HG03520 (cell line): ENCODE measurements around the gene CCHCR1.

Experiments
- ATAC-seq: cut with Tn5 transposase; IDR thresholded peaks from one replicate; pipeline ENCODE4 v1.9.1; 2021; ENCODE audit warnings: mild to moderate bottlenecking, moderate library complexity; ENCODE audit not compliant: unreplicated experiment

The CCHCR1 gene

DNA sequence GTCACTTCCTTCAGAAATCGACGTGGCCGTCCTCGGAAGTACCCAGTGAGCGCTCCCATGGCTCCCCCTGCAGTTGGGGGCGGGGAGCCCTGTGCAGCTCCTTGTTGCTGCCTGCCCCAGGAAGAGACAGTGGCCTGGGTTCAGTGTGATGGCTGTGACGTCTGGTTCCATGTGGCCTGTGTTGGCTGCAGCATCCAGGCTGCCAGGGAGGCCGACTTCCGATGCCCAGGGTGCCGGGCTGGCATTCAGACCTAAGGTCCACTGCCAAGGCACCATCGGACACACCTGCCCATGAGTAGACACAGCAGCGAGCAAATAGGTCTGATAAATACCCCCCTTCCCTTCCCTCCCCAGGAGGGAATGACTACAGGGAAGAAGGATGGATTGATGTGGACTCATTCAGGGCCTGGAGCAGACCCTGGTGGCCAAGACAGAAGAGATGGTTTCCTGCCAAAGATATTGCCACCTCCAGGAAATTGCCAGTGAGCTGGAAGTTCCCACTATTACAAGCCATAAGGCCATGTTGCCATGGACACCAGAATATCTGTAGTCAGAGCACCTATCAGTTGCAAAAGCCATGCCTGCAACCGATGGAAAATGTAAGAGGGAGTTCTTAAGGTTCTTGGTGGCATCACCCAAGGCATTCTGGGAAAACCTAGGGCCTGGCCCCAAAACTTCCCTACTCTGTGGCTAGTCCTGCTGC lies 5.0 kb upstream of the CCHCR1 start:
- no peak for ATAC-seq

- ATAC-seq, result no peak
These were observed 3.9 kb upstream of the CCHCR1 start for GRCh38 chr6:31161216-31162126.

DNA sequence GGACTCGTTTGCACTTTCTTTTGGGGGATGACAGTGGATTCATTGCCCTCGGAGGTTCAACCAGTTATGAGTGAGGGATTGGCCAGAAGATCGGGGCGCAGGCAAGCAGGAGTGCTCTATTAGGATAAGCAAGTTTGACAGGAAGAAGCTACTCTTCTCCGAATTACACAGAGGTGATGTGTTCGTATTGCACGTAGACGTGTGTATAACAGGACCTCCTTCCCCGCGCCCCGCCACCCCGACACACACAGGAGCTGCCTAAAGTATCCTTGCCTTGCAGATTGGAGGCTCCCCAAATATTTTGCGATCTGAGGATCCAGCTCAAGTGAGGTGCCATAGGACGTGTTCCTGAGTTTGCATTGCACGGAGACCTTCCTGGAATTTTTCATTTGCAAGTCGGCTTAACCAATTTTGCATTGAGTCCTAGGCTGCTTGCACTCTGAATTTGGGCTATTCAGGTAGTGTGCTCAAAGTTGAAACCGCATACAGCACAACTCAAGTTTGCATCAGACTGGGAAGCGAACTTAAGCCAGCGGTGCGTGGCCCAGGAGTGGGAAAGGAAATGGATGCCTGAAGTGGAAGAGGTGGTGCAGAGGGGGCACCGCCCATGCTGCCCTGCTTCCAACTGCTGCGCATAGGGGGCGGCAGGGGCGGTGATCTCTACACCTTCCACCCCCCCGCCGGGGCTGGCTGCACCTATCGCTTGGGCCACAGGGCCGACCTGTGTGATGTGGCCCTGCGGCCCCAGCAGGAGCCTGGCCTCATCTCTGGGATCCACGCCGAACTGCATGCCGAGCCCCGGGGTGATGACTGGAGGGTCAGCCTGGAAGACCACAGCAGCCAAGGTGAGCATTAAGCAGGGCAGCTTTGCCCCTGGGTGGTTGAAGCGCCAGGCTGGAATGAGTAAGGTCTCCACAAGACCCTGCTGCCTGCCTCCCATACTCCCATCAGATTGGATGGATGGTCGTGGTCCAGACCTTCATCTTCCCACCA lies 1.6 kb upstream of the CCHCR1 start:
- no peak for ATAC-seq

- peak; percentile 87 for ATAC-seq
These were observed 699 bp upstream of the CCHCR1 start, which contains the start of gene TCF19 for GRCh38 chr6:31158140-31158862. Gene TCF19 (plus strand): TSS chr6:31158589. CDS start chr6:31159470, 881 bp downstream.

DNA sequence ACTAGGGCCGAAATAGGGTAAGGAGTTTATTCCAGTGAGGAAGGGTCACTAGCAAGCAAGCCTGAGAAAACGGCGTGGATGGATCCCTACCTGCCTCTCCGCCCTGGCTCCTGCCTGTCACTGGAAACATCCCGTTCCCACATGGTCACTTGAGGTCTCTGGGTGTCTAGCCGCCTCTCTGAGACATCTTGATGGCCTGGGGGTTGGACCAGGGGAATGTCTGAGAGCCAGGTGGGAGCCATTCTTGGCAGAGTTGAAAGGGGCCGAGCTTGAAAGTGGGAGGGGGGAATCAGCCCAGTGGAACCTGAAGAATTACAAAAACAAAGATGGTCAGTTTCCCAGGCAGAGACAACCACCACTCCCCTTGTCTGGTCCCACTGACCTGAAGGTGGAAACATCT lies 961 bp downstream of the CCHCR1 start:
- ATAC-seq, result no peak

- no peak for ATAC-seq
These were observed 3.2 kb downstream of the CCHCR1 start for GRCh38 chr6:31154436-31154835.

DNA sequence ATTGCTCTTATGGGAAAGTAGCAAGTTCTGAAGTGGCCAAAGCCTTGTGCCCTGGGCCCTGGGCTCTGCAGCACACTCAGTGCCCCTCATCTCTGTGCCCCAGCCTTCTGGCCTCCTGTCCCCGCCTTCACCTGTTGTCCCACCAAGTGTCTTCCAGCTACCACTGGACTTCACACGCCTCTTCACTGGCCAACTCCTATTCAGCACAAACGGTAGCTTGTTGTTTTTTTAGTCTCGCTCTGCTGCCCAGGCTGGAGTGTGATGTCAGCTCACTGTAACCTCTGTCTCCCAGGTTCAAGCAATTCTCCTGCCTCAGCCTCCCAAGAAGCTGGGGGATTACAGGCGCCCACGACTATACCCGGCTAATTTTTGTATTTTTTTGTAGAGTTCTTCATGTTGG lies 4.8 kb downstream of the CCHCR1 start:
- no peak for ATAC-seq

DNA sequence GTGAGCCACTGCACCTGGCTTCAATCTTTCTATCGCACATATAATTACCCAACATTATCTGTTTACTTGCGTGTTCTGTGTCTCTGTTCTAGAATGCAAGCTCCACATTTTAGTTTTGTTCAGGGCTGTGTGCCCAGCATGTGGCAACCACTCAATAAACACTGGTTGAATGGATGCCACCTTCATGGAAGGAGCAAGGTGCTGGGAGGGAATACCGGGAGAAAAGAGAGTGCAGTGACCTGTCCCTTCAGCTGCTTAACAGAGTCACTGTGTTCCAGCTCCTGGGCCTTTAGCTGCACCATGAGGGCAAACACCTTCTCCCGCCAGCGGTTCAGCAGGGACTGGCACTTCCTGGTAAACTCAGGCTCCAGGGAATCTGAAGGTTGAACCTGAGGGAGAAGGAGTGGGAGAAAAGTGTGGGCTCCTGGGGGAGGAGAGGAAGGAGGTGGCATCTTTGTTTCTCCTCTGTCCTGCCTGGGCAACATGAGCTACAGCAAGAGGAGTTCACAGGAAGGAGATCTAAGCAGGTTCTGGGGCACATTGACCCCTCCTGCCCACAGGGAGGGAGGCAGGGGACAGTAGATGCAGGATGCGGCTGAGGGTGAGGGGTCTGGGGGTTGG lies 7.7 kb downstream of the CCHCR1 start:
- ATAC-seq, result no peak

DNA sequence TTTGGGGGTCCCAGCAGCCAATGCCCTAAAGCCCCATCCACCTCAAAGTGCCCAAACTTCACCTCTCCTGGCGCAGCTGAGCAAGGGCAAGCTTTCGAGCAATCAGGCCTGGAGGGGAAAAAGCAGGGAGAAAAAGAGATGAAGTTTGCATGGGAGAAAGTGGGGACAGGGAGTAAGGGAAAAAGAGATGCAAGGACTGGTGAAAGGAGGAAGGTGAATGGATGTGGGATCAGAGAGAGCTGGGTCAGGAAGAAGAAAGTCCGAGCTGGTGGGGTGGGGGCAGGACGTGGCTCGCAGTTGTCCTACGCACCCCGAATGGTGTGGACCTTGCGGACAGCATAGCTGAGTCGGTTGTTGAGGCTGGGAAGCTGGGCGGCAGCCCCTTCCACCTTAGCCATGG lies 12.2 kb downstream of the CCHCR1 start:
- no peak for ATAC-seq

DNA sequence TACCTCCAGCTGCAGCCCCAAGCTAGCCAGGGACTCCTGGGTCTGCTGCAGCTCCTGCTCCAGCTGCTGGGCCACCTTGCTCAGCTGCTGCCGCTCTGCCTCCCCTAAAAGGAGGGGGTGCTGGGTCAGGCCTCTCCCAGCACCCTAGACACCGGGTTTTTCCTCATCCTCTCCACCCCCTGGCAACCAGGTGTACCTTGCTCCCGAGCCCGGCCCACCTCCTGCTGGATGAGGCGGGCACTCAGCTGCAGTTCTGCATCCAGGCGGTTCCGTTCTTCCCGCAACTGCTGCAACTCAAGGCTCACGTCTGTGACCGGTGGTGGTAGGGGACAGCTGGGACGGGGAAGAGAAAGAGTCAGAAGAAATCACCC lies 12.6 kb downstream of the CCHCR1 start:
- ATAC-seq, result no peak

DNA sequence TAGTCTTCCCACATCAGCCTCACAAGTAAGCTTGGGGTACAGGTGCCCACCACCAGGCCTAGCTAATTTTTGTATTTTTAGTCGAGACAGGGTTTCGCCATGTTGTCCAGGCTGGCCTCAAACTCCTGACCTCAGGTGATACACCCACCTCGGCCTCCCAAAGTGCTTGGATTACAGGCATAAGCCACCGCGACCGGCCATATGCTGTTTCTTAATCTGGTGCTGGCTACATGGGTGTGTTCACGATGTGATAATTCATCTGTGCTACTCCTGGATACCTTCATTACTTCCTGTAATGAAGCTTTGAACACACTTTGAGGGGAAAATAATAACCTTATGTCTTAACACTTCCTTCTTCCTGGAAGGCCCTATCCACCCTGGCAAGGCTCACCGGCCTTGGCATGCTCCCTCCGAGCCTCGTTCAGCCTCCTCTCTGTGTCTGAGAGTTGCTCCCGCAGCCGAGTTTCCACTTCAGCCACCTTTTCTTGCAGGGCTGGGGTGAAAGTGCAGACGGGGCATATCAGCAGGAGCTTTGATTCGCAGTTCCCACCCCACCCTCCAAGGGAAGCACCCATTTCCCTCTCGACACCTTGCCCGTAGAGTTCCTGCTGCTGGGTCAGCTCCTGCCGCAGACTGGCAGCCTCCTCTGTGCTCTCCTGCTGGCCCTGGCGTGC lies 13.2 kb downstream of the CCHCR1 start:
- no peak for ATAC-seq

- no peak for ATAC-seq
These were observed 14.5 kb downstream of the CCHCR1 start for GRCh38 chr6:31143148-31143547.

DNA sequence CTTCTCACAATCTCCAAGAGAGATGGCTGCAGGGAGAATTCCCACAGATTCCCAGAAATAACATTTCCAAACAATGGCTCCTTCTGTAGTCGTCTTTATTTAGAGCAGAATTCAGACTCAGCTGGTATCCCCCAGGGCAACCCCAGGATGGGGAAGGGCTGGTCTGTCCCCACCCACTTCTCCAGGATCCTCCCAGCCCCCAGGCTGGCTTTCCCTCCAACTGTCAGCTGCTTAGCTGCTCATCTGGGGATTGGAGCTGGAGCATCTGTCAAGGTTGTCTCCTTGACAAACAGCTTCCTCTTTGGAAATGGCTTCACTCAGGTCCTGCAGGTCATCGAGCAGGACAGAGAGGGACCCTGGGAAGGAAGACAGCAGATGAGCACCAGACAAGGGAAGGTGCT lies 15.2 kb downstream of the CCHCR1 start:
- no peak for ATAC-seq

- no peak for ATAC-seq
These were observed 17.0 kb downstream of the CCHCR1 start for GRCh38 chr6:31140643-31141042.

GRCh38 chr6:31139599-31139998 lies 18.0 kb downstream of the CCHCR1 start:
- no peak for ATAC-seq

GRCh38 chr6:31138982-31139381 lies 18.6 kb downstream of the CCHCR1 start, which contains the start of gene PSORS1C2:
Gene PSORS1C2 (minus strand): TSS chr6:31139066. CDS start chr6:31139026, 40 bp downstream.
- no peak for ATAC-seq

DNA sequence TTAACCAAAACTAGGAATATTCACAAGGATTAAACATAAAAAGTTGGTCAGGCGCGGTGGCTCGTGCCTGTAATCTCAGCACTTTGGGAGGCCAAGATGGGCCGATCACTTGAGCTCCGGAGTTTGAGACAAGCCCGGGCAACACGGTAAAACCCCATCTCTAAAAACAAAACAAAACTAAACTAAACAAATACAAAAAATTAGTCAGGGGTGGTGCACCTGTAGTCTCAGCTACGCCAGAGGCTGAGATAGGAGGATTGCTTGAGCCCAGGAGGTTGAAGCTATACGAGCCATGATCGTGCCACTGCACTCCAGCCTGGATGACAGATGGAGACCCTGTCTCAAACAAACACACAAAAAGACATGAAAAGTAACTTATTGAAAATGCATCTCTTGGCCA lies 21.9 kb downstream of the CCHCR1 start:
- ATAC-seq, result no peak

DNA sequence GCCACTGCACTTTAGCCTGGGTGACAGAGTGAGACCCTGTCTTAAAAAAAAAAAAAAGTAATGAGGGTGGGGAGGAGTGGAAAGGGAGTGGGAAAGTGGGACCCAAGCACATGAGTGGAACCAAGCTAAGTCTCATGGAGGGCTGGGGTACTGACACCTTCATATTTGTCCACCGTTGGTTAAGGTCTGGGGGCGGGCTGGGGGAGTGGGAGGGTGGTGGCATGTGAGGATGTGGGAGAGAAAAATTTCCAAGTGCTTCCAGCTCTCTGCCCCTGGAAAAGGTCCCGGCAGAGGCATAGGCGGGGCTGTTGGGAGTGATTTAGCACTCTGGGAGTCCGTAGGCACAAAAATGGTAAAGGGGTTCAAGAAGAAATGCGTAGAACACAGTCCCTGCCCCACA lies 24.8 kb downstream of the CCHCR1 start:
- ATAC-seq, result no peak

DNA sequence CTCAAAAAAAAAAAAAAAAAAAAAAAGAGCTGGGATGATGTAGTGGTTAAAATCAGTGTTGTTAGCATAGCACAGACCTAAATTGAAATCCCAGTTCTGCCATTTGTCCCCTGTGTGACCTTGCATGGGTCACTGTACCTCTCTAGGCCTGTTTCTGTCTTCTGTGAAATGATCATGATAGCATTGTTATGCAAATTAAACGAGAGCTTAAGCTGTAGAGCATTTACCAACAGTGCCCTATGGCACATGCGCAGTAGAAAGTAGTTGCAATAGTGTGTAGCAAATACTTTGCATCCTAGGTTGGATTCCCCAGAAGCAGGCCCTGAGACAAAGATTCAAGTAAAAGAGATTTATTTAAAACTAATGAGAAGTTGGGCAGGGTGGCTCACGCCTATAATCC lies 26.0 kb downstream of the CCHCR1 start:
- ATAC-seq, result no peak
